Mesendoderm (in vitro differentiated cells): ENCODE results near the gene GDNF.

Source experiments
- DNase-seq: peaks from one replicate; pipeline ENCODE4 v3.0.0; 2013
- H2AK5ac ChIP-seq: 2 replicates; pipeline ENCODE4 v1.6.1; 2013; ENCODE audit warnings: low read length, inconsistent platforms
- H2BK120ac ChIP-seq: 2 replicates; pipeline ENCODE4 v1.6.1; 2013; ENCODE audit warnings: low read depth, mild to moderate bottlenecking, low read length, moderate library complexity, mixed read lengths
- H2BK15ac ChIP-seq: replicated peaks from 2 replicates; pipeline ENCODE4 v1.6.1; 2013; ENCODE audit warnings: low read depth, mild to moderate bottlenecking, moderate library complexity
- H2BK5ac ChIP-seq: 2 replicates; pipeline ENCODE4 v1.6.1; 2013; ENCODE audit warnings: low read length, inconsistent platforms
- H3K18ac ChIP-seq: 2 replicates; pipeline ENCODE4 v1.6.1; 2013; ENCODE audit warnings: mild to moderate bottlenecking, low read length, mixed read lengths
- H3K23ac ChIP-seq: one replicate; pipeline ENCODE4 v1.6.1; 2013; ENCODE audit warnings: low read length
- H3K27ac ChIP-seq: 2 replicates; pipeline ENCODE4 v1.5.1; 2013; ENCODE audit warnings: low read depth, mild to moderate bottlenecking, inconsistent platforms, low read length, moderate library complexity
- H3K27me3 ChIP-seq: 2 replicates; pipeline ENCODE4 v1.6.1; 2013; ENCODE audit warnings: low read length, control low read depth, mild to moderate bottlenecking, inconsistent platforms; ENCODE audit not compliant: insufficient read depth, poor library complexity
- H3K36me3 ChIP-seq: 2 replicates; pipeline ENCODE4 v1.6.1; 2013; ENCODE audit warnings: low read length, inconsistent platforms; ENCODE audit not compliant: control insufficient read depth, insufficient read depth
- H3K4ac ChIP-seq: one replicate; pipeline ENCODE4 v1.6.1; 2013; ENCODE audit warnings: low read depth, mild to moderate bottlenecking, low read length, moderate library complexity
- H3K4me1 ChIP-seq: 2 replicates; pipeline ENCODE4 v1.6.1; 2013; ENCODE audit warnings: low read depth, low read length, inconsistent platforms; ENCODE audit not compliant: control insufficient read depth
- H3K4me2 ChIP-seq: 2 replicates; pipeline ENCODE4 v1.6.1; 2013; ENCODE audit warnings: low read length
- H3K4me3 ChIP-seq: 2 replicates; pipeline ENCODE4 v1.5.1; 2013; ENCODE audit warnings: mild to moderate bottlenecking, low read length
- H3K56ac ChIP-seq: one replicate; pipeline ENCODE4 v1.6.1; 2013; ENCODE audit warnings: low read length
- H3K79me1 ChIP-seq: 2 replicates; pipeline ENCODE4 v1.6.1; 2013; ENCODE audit warnings: low read length, inconsistent platforms
- H3K79me2 ChIP-seq: 2 replicates; pipeline ENCODE4 v1.6.1; 2013; ENCODE audit warnings: mild to moderate bottlenecking, low read length; ENCODE audit not compliant: control insufficient read depth, insufficient read depth
- H3K9ac ChIP-seq: 2 replicates; pipeline ENCODE4 v1.6.1; 2013; ENCODE audit warnings: low read length, inconsistent platforms
- H4K5ac ChIP-seq: one replicate; pipeline ENCODE4 v1.6.1; 2013; ENCODE audit warnings: low read length
- H4K8ac ChIP-seq: one replicate; pipeline ENCODE4 v1.6.1; 2013; ENCODE audit warnings: low read depth, mild to moderate bottlenecking, control low read depth, low read length, moderate library complexity
- WGBS: extraction: QIAGEN DNeasy Blood & Tissue Kit; methylation state at CpG from one replicate; pipeline ENCODE4 v1.1.7; 2013; ENCODE audit warnings: low lambda C conversion rate, missing lambda C conversion rate; ENCODE audit not compliant: insufficient coverage; ENCODE audit errors: extremely low coverage; 5-methylcytosine and 5-hydroxymethylcytosine counted together

GDNF gene

GRCh38 chr5:37876943-37877342, 37.1 kb upstream of the GDNF start:
- H3K23ac ChIP-seq = no peak overlapping the region
- H3K36me3 ChIP-seq = no peaks in the 10 kb centered on the region
- H4K8ac ChIP-seq = no peak overlapping the region
- no peak for DNase-seq
- H3K9ac ChIP-seq = no peak overlapping the region
- H3K4me1 ChIP-seq = no peaks in the 10 kb centered on the region
- no peak overlapping the region for H3K4me3 ChIP-seq
- H3K79me1 ChIP-seq = no peaks in the 10 kb centered on the region
- no peak overlapping the region for H2BK15ac ChIP-seq
- no peak overlapping the region for H2BK5ac ChIP-seq
- no peak overlapping the region for H2AK5ac ChIP-seq
- no peak overlapping the region for H2BK120ac ChIP-seq
- no peak overlapping the region for H3K18ac ChIP-seq
- no peak overlapping the region for H4K5ac ChIP-seq
- H3K4ac ChIP-seq = no peak overlapping the region
- H3K79me2 ChIP-seq = no peaks in the 10 kb centered on the region
- WGBS = no CpG with 5 or more reads among the region's 3 CpGs
- no peak overlapping the region for H3K56ac ChIP-seq
- H3K4me2 ChIP-seq = no peak overlapping the region
- H3K27ac ChIP-seq = no peak overlapping the region
- no peaks in the 10 kb centered on the region for H3K27me3 ChIP-seq

DNA sequence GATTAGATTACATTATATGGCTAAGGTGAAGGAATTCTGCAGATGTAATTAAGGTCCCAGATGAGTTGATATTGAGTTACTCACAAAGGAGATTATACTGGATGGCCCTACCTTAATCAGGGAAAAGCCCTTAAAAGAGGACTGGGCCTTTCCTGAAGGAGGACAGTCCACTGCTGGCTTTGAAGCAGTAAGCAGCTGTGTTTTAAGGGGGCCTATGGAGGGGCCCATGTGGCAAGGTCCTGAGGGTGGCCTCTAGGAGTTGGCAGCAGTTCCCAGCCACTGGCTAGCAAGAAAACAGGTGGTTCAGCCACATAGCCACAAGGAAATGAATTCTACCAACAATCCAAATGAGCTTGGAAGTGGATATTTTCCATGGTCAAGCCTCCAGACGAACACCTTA, 36.4 kb upstream of the GDNF start:
- Histone ChIP-seq H2BK5ac (no peak overlapping the region), H3K4me3 (no peak overlapping the region), H3K9ac (no peak overlapping the region), H2BK15ac (no peak overlapping the region), H4K5ac (no peak overlapping the region), H3K27ac (no peak overlapping the region), H3K4me1 (no peaks in the 10 kb centered on the region), H2BK120ac (no peak overlapping the region), H3K56ac (no peak overlapping the region), H3K27me3 (no peaks in the 10 kb centered on the region), H3K79me1 (no peaks in the 10 kb centered on the region), H3K18ac (no peak overlapping the region), H3K36me3 (no peaks in the 10 kb centered on the region), H3K23ac (no peak overlapping the region), H2AK5ac (no peak overlapping the region), H4K8ac (no peak overlapping the region), H3K4me2 (no peak overlapping the region), H3K79me2 (no peaks in the 10 kb centered on the region), H3K4ac (no peak overlapping the region)
- no peak for DNase-seq
- WGBS = no CpG with 5 or more reads among the region's 1 CpG

GRCh38 chr5:37875051-37875787, 35.4 kb upstream of the GDNF start:
- Histone ChIP-seq H3K4ac (no peak overlapping the region), H3K36me3 (no peaks in the 10 kb centered on the region), H3K18ac (no peak overlapping the region), H3K4me3 (no peak overlapping the region), H3K79me2 (no peaks in the 10 kb centered on the region), H3K4me2 (no peak overlapping the region), H3K9ac (no peak overlapping the region), H2BK120ac (no peak overlapping the region), H4K5ac (no peak overlapping the region), H2AK5ac (no peak overlapping the region), H4K8ac (no peak overlapping the region), H3K27me3 (no peaks in the 10 kb centered on the region), H2BK5ac (no peak overlapping the region), H3K56ac (no peak overlapping the region), H3K27ac (no peak overlapping the region), H3K4me1 (no peaks in the 10 kb centered on the region), H3K79me1 (no peaks in the 10 kb centered on the region), H3K23ac (no peak overlapping the region), H2BK15ac (no peak overlapping the region)
- DNase-seq = peak; percentile 65
- WGBS = no CpG with 5 or more reads among the region's 6 CpGs

- no CpG with 5 or more reads among the region's 7 CpGs for WGBS
- no peaks in the 10 kb centered on the region for H3K79me2 ChIP-seq
- H2BK15ac ChIP-seq = no peak overlapping the region
- no peaks in the 10 kb centered on the region for H3K4me1 ChIP-seq
- H4K5ac ChIP-seq = no peak overlapping the region
- H3K4ac ChIP-seq = no peak overlapping the region
- H4K8ac ChIP-seq = no peak overlapping the region
- H3K27ac ChIP-seq = no peak overlapping the region
- H2AK5ac ChIP-seq = no peak overlapping the region
- H3K79me1 ChIP-seq = no peaks in the 10 kb centered on the region
- H3K18ac ChIP-seq = no peak overlapping the region
- no peak overlapping the region for H2BK5ac ChIP-seq
- no peak overlapping the region for H3K4me3 ChIP-seq
- H3K9ac ChIP-seq = no peak overlapping the region
- H3K27me3 ChIP-seq = no peaks in the 10 kb centered on the region
- H3K4me2 ChIP-seq = no peak overlapping the region
- DNase-seq = no peak
- no peak overlapping the region for H2BK120ac ChIP-seq
- no peak overlapping the region for H3K23ac ChIP-seq
- H3K56ac ChIP-seq = no peak overlapping the region
- no peaks in the 10 kb centered on the region for H3K36me3 ChIP-seq
Observed at GRCh38 chr5:37873988-37874387, 34.1 kb upstream of the GDNF start.

DNA sequence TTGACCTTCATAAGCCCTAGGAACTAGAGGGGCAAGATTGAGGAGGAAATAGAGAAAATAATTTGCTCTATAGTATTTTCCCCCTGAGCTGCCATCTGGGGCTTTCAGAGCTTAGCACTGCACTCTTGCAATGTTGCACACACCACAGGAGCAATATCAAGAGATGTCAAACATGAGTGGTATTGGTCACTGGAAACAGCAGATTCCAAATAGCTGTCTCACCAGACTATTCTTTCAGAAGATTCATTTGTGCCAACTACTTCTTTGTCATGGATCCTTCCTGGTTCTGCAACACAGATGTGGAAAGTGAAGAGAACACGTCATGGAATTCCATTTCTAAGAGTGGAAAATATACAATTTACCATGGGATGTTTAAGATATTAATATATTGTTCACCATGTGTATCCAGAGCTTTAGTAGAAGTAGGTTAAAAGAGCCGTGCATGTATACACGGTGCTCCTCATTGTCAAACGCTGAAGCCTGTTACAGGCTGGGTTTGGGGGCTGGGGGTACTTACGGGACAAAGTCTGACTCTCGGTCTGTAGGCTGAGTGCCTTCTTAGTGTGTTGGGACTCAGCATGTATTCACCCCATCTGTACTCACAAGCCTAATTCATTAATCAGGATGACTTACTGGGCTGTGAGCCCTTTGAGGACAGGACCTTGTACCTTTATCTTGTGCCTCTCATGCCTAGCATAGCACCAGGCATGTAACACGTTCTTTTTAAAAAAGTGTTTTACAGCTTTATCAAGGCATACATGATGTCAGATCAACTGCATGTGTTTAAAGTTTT, 31.4 kb upstream of the GDNF start:
- no peak overlapping the region for H3K56ac ChIP-seq
- H3K4me3 ChIP-seq = no peak overlapping the region
- H3K4me2 ChIP-seq = no peak overlapping the region
- H2BK5ac ChIP-seq = no peak overlapping the region
- no peak overlapping the region for H3K27ac ChIP-seq
- no peaks in the 10 kb centered on the region for H3K4me1 ChIP-seq
- H2AK5ac ChIP-seq = no peak overlapping the region
- H3K27me3 ChIP-seq = no peaks in the 10 kb centered on the region
- no peak overlapping the region for H3K4ac ChIP-seq
- no peak overlapping the region for H4K8ac ChIP-seq
- H3K36me3 ChIP-seq = no peaks in the 10 kb centered on the region
- DNase-seq = no peak
- no peaks in the 10 kb centered on the region for H3K79me1 ChIP-seq
- no peak overlapping the region for H3K23ac ChIP-seq
- no peak overlapping the region for H2BK15ac ChIP-seq
- no peak overlapping the region for H3K9ac ChIP-seq
- no peak overlapping the region for H4K5ac ChIP-seq
- H3K18ac ChIP-seq = no peak overlapping the region
- no peak overlapping the region for H2BK120ac ChIP-seq
- no CpG with 5 or more reads among the region's 7 CpGs for WGBS
- H3K79me2 ChIP-seq = no peaks in the 10 kb centered on the region
